CD4-positive, alpha-beta T cell treated with Interleukin-15 for 4 hours (primary cell): ENCODE results near the gene P3R3URF.

ENCODE experiments used
- DNase-seq: peaks from one replicate; pipeline ENCODE4 v3.0.0-alpha.2; 2020; ENCODE audit warnings: low spot score

The P3R3URF gene

GRCh38 chr1:46172321-46172720 lies 4.0 kb downstream of the P3R3URF start:
- no peak for DNase-seq

- no peak for DNase-seq
Observed at GRCh38 chr1:46171871-46172270, 4.4 kb downstream of the P3R3URF start.

- DNase-seq, result no peak
Observed at GRCh38 chr1:46171351-46171750, 4.9 kb downstream of the P3R3URF start.

DNA sequence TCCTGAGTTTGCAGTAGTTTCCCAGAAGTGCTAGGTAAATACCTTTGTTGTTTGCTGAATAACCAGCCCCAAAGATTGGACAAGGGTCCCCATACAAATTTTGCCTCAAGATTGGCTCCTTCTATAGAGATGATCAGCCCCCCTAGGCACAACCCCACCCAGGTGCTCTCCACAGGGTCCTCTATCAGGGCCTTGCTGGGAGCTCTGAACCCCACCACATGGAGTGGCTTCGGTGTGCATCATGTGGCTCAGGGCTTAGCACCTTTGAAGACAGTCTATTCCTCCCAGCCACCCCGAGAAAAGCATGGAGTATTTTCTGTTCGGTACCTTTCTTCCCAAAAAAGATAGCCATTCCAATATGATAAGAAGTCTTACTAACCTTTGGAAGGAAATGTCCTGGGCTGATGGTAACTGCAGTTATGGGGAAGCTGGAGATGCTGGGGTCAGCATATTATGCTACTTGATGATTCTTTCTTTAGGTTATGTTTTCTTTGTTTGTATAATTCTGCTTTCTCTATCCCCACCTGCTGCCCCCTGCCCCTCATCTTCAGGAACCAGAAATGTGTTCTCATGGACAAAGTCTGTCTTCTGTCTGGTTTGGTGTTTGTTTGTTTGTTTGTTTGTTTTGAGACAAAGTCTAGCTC lies 6.4 kb downstream of the P3R3URF start:
- DNase-seq, result no peak

DNA sequence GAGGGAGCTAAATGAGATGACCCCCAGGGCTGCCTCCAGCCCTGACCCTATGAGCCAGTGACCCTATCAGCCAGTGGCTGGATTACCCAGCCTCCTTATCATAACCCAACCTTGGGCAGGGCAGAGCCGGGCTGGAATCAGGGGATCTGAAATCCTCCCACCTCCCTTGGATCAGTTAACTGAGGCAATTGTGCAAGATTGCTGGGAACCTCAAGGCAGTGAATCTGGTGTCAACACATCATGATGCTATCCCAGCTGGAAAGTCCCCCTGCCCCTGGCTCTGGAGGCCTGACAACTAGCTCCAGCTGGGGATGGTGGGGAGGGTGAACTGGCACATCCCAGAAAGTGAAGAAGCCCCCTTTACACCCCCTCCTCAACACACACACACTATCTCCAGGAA lies 7.8 kb downstream of the P3R3URF start:
- no peak for DNase-seq

DNA sequence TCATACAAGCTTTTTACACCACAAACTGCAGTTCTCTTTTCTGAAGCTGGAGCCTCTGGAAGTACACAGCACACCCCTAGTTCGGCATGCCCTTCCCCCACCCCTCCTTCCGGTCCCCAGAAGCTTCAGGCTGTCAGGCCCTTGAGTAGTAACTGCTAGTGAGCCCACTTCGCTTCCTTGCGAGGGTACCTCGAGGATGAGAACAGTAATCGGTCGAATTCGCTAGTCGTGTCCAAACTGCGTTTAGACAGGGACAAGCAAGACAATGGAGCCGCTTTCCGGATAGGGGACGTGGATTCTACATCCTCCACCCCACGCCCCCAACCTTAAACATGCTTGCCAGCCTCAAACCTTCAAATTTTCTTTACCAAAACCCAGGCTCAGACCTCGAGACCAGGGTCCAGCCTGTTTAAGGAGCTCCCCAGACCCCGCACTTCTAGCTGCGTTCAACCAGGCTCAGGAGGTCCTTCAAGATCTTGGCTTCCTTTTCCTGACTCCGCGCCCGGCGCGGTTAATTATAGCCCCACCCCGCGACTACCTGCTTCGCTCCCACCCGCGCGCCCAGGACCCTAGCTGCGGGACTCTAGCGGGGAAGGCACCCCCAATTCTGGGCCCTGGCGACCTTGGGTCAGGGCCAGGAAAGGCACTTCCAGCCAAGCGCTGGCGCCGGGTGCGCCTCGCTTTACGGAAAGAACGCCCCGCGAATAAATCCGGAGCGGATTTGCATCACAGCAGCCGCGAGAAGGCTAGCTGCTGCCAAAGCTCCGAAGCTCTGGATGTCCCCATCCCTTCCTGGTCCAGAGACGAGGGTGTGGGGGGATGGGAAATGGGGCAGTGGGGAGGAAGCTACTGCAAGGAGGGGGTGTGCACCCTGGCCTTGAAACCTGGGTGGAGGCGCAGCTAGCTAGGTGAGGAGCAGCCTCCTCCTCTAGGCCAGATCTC lies 9.5 kb downstream of the P3R3URF start:
- peak; percentile 26 for DNase-seq

DNA sequence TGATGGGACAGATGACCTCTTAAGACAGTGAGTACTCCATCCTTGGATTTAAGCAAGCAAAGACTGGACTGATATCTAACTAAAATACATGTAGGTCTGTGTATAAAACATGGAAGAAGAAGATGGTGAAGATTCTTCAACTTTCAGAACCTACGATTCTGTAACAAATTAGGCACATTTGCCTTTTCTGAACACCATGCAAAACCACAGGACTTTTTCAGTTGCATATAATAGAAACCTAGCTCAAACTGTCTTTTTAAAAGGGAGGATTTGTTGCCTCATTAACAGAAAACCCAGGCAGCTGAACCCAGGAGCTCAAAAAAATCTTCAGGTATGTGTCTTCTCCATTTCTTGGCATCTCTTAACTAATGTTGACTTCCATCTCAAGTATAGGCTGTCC lies 16.1 kb downstream of the P3R3URF start:
- DNase-seq, result no peak

- DNase-seq, result no peak
Observed at GRCh38 chr1:46159516-46159915, 16.8 kb downstream of the P3R3URF start.

GRCh38 chr1:46158312-46159281 lies 17.7 kb downstream of the P3R3URF start:
- DNase-seq, result no peak

GRCh38 chr1:46157916-46158311 lies 18.4 kb downstream of the P3R3URF start:
- DNase-seq, result no peak

GRCh38 chr1:46153732-46154131 lies 22.6 kb downstream of the P3R3URF start:
- no peak for DNase-seq

GRCh38 chr1:46153228-46153627 lies 23.1 kb downstream of the P3R3URF start:
- no peak for DNase-seq

DNA sequence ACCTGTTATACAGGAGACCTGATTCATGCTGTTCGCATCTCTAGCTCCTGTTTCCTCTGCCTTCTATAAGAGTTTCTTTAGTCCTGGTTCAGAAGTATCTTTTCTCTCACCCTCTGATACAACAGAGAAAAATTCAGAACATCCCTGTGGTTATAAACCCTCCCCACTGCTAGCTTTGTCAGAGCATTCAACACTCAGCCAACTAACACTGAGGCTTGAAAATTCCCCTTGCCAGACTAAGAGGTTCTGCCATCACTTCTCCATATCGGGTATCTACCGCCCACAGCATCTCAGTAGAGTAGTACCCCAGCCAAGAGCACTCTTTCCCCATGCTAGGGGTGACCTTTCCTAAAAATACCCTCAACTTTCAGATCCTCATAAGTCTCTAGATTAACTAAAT lies 24.3 kb downstream of the P3R3URF start:
- no peak for DNase-seq

DNA sequence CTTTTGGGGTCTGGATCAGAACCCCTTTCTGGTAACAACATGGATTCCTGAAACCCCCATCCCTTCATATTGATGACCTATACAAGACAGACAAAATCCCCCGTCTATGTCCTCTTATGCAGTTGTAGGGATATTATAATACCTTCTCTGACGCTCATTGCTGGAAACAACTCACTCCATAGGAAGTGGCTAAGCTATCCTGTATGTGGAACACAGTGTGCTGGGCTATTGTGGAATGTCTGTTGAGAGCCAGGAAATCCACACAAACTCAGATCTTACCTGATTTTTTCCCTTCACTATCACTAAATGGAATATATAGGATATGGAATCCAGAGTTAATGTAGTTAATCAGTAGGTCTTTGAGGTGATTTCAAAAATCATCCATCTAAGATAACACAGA lies 26.2 kb downstream of the P3R3URF start:
- DNase-seq, result no peak

- no peak for DNase-seq
Observed at GRCh38 chr1:46148318-46148717, 28.0 kb downstream of the P3R3URF start.

- no peak for DNase-seq
Observed at GRCh38 chr1:46137916-46138315, 38.4 kb downstream of the P3R3URF start.

GRCh38 chr1:46136711-46137110 lies 39.6 kb downstream of the P3R3URF start:
- no peak for DNase-seq

DNA sequence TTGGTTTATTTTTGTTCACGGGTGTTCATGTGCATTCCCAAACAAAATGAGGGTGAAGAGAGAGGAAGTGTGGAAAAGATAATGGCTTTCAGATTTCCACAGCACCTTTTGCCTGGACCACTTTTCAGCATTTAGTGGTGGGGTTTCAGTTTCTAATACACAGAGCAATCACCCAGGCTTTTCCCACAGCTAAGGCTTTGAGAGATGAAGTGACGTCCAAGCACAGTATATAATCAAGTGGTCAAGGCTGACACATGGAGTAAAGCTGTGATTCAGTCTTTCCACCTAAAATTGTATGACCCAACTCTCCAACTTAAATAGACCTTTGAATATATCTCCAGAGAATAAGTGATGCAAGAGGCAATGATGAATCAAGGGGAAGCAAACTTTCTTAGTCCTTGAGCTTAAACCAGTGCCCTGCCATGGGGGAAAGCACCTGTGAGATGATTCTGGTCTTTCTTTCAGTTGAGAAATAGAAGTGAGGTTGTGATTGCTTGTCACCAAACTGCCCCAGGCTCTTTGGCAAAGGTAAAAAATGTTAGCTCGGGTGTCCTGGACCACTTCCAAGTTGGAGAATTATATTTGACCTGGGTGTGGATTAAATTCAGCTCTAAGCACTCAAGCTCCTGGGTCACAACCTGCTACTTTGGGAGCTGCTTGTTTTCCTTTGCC lies 41.5 kb downstream of the P3R3URF start:
- DNase-seq, result no peak

DNA sequence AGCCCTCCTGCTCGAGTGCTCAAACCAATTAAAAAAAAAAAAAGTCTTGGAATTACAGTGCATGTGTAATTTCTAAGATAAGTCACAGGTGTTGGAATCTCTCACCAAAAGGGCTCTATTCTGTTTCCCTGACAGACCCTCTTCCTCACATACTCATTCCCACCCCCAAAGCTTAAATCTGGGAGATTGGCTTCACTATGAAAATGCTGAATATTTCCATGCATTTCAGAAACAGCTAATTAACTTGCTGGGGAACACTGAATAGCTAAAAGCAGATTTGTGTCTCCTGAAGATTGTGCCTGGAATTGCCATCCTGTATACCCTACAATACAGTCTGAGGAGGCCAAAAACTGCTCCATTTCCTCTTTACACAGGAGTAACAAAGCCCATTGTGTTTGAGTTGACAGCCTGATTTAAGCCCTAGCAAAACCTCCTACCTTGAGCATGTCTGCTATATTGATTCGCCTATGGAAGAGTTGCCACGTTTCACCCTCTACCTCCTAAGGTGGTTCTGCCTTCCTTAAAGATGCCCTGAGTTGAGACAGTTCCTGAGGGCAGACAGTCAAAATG lies 42.4 kb downstream of the P3R3URF start:
- DNase-seq, result no peak

- no peak for DNase-seq
Observed at GRCh38 chr1:46133181-46133658, 43.1 kb downstream of the P3R3URF start.

GRCh38 chr1:46132529-46133180 lies 43.6 kb downstream of the P3R3URF start, which contains the start of gene PIK3R3:
PIK3R3 (minus strand) TSS chr1:46132629; CDS start chr1:46131952, 677 bp downstream.
- peak; percentile 94 for DNase-seq
